B cell (primary cell): ENCODE data around the gene PAK4. TPM values are rescaled to one million over a fixed set of nuclear protein-coding genes. Genes with fewer than 3 reads are reported as not detected.

Experiments
- ATAC-seq: fragments of 200-7000 bp; cut with Tn5 transposase; one replicate; pipeline ENCODE4 v1.10.0; 2021; ENCODE audit warnings: low read depth, mild to moderate bottlenecking, moderate number of reproducible peaks, moderate library complexity
- CTCF ChIA-PET: fragments of 350-600 bp; sonication (Branson Sonifier 250); formaldehyde crosslinking; loops from one replicate; lab custom pipeline; 2021; ENCODE audit warnings: antibody characterized with exemption, inconsistent platforms; lab: Charles Lee
- POLR2A ChIA-PET: fragments of 350-600 bp; sonication (Branson Sonifier 250); formaldehyde crosslinking; loops from one replicate; lab custom pipeline; 2021; ENCODE audit warnings: antibody characterized with exemption; lab: Charles Lee
- DNase-seq: peaks from one replicate; pipeline ENCODE4 v3.0.0; 2013
- H2AFZ ChIP-seq: 2 replicates; pipeline ENCODE4 v1.6.1; 2012; ENCODE audit warnings: mild to moderate bottlenecking, low read depth, low read length; ENCODE audit not compliant: insufficient read depth, poor library complexity, severe bottlenecking
- H3K27ac ChIP-seq, 2 donors: 1 replicate in 1 of 2; 2 replicates in 1 of 2; pipeline ENCODE4 v1.5.1; 2012 to 2013; ENCODE audit warnings: low read length in 2 of 2, mild to moderate bottlenecking in 2 of 2, moderate library complexity in 1 of 2
- H3K27me3 ChIP-seq, 4 experiments: fragments of 200-600 bp in 1 of 4; sonication (generic) in 1 of 4; replicated peaks in 1 of 4; 1 replicate in 2 of 4; 2 replicates in 2 of 4; pipeline versions ENCODE4 v1.6.1 to v1.7.0; 2013 to 2016; ENCODE audit warnings: low read length in 3 of 4, mild to moderate bottlenecking in 2 of 4, mixed read lengths in 1 of 4, moderate library complexity in 1 of 4; ENCODE audit not compliant: insufficient read depth in 4 of 4, control insufficient read depth in 3 of 4; ENCODE audit errors: control extremely low read depth in 1 of 4
- H3K36me3 ChIP-seq, 2 experiments: replicated peaks in 1 of 2; 1 replicate in 1 of 2; 2 replicates in 1 of 2; pipeline versions ENCODE4 v1.6.1 to v1.7.1; 2013; ENCODE audit warnings: low read length in 1 of 2; ENCODE audit not compliant: insufficient read depth in 2 of 2, control insufficient read depth in 1 of 2; ENCODE audit errors: control extremely low read depth in 1 of 2, extremely low read depth in 1 of 2
- H3K4me1 ChIP-seq, 2 donors: fragments of 200-600 bp in 1 of 2; sonication (generic) in 1 of 2; 1 replicate in 1 of 2; 2 replicates in 1 of 2; pipeline versions ENCODE4 v1.5.1 to v1.6.1; 2013 to 2017; ENCODE audit warnings: low read length in 2 of 2; ENCODE audit not compliant: control insufficient read depth in 2 of 2, insufficient read depth in 2 of 2
- H3K4me2 ChIP-seq: replicated peaks from 2 replicates; pipeline ENCODE3; 2012; ENCODE audit warnings: mild to moderate bottlenecking, low read depth, low read length; ENCODE audit not compliant: poor library complexity, severe bottlenecking
- H3K4me3 ChIP-seq, 5 experiments: fragments of 200-600 bp in 1 of 5; sonication (generic) in 1 of 5; 1 replicate in 3 of 5; 2 replicates in 2 of 5; pipeline versions ENCODE4 v1.5.1 to v1.7.0; 2011 to 2016; ENCODE audit warnings: low read length in 4 of 5, mild to moderate bottlenecking in 4 of 5, low read depth in 2 of 5, control low read depth in 1 of 5, moderate library complexity in 1 of 5; ENCODE audit not compliant: insufficient read depth in 1 of 5; ENCODE audit errors: control extremely low read depth in 1 of 5, extremely low read depth in 1 of 5
- H3K79me2 ChIP-seq: fragments of 200-600 bp; sonication (generic); one replicate; pipeline ENCODE4 v1.6.0; 2016; ENCODE audit warnings: low read length; ENCODE audit not compliant: control insufficient read depth, insufficient read depth
- H3K9ac ChIP-seq: fragments of 200-600 bp; sonication (generic); 2 replicates; pipeline ENCODE4 v1.6.1; 2017; ENCODE audit warnings: mild to moderate bottlenecking, low read length, moderate library complexity
- H3K9me3 ChIP-seq, 3 donors: one replicate each; pipeline versions ENCODE4 v1.6.1 to v1.7.1; 2013; ENCODE audit warnings: low read length in 2 of 3; ENCODE audit not compliant: control insufficient read depth in 2 of 3, insufficient read depth in 1 of 3; ENCODE audit errors: control extremely low read depth in 1 of 3
- H4K20me1 ChIP-seq: 2 replicates; pipeline ENCODE4 v1.6.0; 2012; ENCODE audit warnings: mild to moderate bottlenecking, low read length; ENCODE audit not compliant: insufficient read depth, control insufficient read depth, poor library complexity, severe bottlenecking
- H3K27ac Mint-ChIP-seq: one replicate; pipeline ENCODE4 v1.8.0; 2021; ENCODE audit warnings: mixed read lengths
- H3K27me3 Mint-ChIP-seq: one replicate; pipeline ENCODE4 v1.8.0; 2021; ENCODE audit warnings: mixed read lengths
- H3K4me1 Mint-ChIP-seq: one replicate; pipeline ENCODE4 v1.8.0; 2021; ENCODE audit warnings: mixed read lengths
- H3K4me3 Mint-ChIP-seq: one replicate; pipeline ENCODE4 v1.8.0; 2021; ENCODE audit warnings: mixed read lengths
- H3K9me3 Mint-ChIP-seq: one replicate; pipeline ENCODE4 v1.8.0; 2022; ENCODE audit warnings: mixed read lengths; ENCODE audit not compliant: insufficient read depth
- EZH2 ChIP-seq: IDR thresholded peaks from 2 replicates; pipeline ENCODE4 v1.6.1; 2012; ENCODE audit warnings: borderline replicate concordance, low read depth, mild to moderate bottlenecking, moderate library complexity, low read length; ENCODE audit not compliant: insufficient read depth, poor library complexity, severe bottlenecking
- WGBS: methylation state at CpG from one replicate; pipeline ENCODE4 v1.1.5; 2013; ENCODE audit warnings: missing lambda C conversion rate; ENCODE audit not compliant: insufficient coverage; 5-methylcytosine and 5-hydroxymethylcytosine counted together
- intact Hi-C: fragments of 100-400 bp; cut with micrococcal nuclease; formaldehyde crosslinking; loops from one replicate; pipeline ENCODE4 v1.10.0; 2022
- polyA plus RNA-seq: library from polyadenylated mRNA; depleted of rRNA; stranded (reverse); fragments of >200 nt; gene quantifications from 2 replicates; pipeline ENCODE4 v1.2.3, GENCODE V29; 2012
- total RNA-seq, 2 donors: library from RNA; stranded (reverse); fragments of 120-200 nt in 1 of 2; gene quantifications; 1 replicate in 1 of 2; 2 replicates in 1 of 2; pipeline versions ENCODE4 v1.2.3 to v1.2.4, GENCODE V29; 2013 to 2022
- TF ChIP-seq, protein P1 (sequence below): fragments of 200-600 bp; IDR thresholded peaks from one replicate; pipeline ENCODE4 v1.8.0; 2022; ENCODE audit warnings: antibody characterized with exemption, mild to moderate bottlenecking

Gene PAK4
- total and polyA plus RNA-seq, 2 donors (not counting 1 experiment from before 2014, with no cell fraction given), result 12.0 to 23.3 TPM

DNA sequence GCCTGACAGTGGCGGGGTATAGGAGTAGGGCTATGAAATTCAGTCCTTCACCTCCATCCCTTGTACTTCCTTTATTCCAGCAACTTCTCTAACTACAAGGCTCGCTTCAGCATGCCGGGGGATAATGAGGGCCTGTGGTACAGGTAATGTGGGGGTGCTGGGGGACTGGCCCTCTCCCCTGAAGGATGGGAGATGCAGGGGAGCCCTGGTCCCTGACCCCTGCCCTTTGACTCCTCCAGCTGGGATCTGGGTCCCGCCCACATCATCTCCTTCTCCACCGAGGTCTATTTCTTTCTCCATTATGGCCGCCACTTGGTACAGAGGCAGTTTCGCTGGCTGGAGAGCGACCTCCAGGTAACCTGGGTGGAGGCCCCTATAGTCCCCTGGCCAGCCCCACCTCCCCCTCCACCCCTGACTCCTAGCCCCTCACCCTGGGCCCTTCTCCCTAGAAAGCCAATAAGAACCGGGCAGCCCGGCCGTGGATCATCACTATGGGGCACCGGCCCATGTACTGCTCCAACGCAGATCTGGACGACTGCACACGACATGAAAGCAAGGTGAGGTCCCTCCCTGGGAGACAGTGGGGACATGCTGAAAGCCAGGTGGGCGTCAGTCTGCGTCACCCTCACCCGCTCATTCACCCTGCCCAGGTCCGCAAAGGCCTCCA lies 25.0 kb upstream of the PAK4 start:
- Mint-ChIP-seq H3K9me3 (no peaks in the 10 kb centered on the region), H3K27me3 (peaks cover 31% of the 10 kb centered on the region), H3K27ac (peak overlapping the region; percentile 20), H3K4me1 (no peaks in the 10 kb centered on the region), H3K4me3 (no peak overlapping the region)
- DNase-seq, result no peak
- no peak for TF ChIP-seq EZH2
- TF ChIP-seq, protein P1, sequence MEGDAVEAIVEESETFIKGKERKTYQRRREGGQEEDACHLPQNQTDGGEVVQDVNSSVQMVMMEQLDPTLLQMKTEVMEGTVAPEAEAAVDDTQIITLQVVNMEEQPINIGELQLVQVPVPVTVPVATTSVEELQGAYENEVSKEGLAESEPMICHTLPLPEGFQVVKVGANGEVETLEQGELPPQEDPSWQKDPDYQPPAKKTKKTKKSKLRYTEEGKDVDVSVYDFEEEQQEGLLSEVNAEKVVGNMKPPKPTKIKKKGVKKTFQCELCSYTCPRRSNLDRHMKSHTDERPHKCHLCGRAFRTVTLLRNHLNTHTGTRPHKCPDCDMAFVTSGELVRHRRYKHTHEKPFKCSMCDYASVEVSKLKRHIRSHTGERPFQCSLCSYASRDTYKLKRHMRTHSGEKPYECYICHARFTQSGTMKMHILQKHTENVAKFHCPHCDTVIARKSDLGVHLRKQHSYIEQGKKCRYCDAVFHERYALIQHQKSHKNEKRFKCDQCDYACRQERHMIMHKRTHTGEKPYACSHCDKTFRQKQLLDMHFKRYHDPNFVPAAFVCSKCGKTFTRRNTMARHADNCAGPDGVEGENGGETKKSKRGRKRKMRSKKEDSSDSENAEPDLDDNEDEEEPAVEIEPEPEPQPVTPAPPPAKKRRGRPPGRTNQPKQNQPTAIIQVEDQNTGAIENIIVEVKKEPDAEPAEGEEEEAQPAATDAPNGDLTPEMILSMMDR, result no peak
- ATAC-seq, result no peak
- intact Hi-C loops, result no loop called here
- H3K9me3 ChIP-seq, result no peaks in the 10 kb centered on the region
- H3K4me3 ChIP-seq, result no peak overlapping the region
- H3K4me2 ChIP-seq, result no peak overlapping the region
- ChIA-PET CTCF (no interaction called here), POLR2A (interaction anchor here (0.6 kb wide), 2 partner anchors 9 to 207 kb away, joined by 4 to 16 read pairs; no protein-coding TSS in a partner anchor)
- H3K79me2 ChIP-seq, result no peaks in the 10 kb centered on the region
- no peak overlapping the region for H3K9ac ChIP-seq
- no peaks in the 10 kb centered on the region for H4K20me1 ChIP-seq
- peaks cover 0 to 16% (median 3%) of the 10 kb centered on the region in 4 experiments for H3K27me3 ChIP-seq
- WGBS, result 91% methylated on average over 13 of the region's 19 CpGs
- no peak overlapping the region for H2AFZ ChIP-seq
- no peaks in the 10 kb centered on the region for H3K4me1 ChIP-seq
- no peak overlapping the region for H3K27ac ChIP-seq
- no peaks in the 10 kb centered on the region for H3K36me3 ChIP-seq

DNA sequence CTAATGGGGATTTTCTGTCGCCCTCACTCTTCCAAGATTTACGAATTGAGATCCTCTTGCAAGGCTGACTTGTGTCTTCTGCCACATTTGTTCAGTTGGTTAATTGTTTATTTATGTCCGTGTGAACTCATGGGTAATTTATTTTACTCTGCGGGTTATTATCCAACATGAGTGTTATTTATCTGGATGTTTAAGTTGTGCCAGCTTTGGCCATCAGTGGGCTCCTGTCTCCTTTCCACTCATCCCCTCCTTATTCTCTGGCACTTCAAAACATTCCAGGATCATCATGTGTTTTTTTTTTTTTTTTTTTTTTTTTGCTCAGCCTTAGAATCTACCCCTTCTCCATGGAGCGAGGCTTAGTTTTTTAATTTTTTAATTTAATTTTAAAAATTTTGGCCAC lies 22.4 kb upstream of the PAK4 start:
- Mint-ChIP-seq H3K4me3 (no peak overlapping the region), H3K9me3 (no peaks in the 10 kb centered on the region), H3K27ac (no peak overlapping the region), H3K4me1 (no peaks in the 10 kb centered on the region), H3K27me3 (peaks cover 23% of the 10 kb centered on the region)
- ATAC-seq, result no peak
- H3K4me3 ChIP-seq, result no peak overlapping the region
- H3K9ac ChIP-seq, result no peak overlapping the region
- DNase-seq, result no peak
- H4K20me1 ChIP-seq, result no peaks in the 10 kb centered on the region
- H3K27ac ChIP-seq, result no peak overlapping the region
- no peak overlapping the region for H3K4me2 ChIP-seq
- H3K36me3 ChIP-seq, result no peaks in the 10 kb centered on the region
- H2AFZ ChIP-seq, result no peak overlapping the region
- H3K27me3 ChIP-seq, result peaks cover 0 to 15% (median 1%) of the 10 kb centered on the region in 4 experiments
- ChIA-PET CTCF (no interaction called here), POLR2A (no interaction called here)
- H3K4me1 ChIP-seq, result no peaks in the 10 kb centered on the region
- H3K9me3 ChIP-seq, result no peaks in the 10 kb centered on the region
- intact Hi-C loops, result no loop called here
- 100% methylated on average over 1 of the region's 5 CpGs for WGBS
- TF ChIP-seq, protein P1, result no peak
- no peak for TF ChIP-seq EZH2
- H3K79me2 ChIP-seq, result no peaks in the 10 kb centered on the region
